ENCODE data around the gene WDSUB1.

WDSUB1 gene

DNA sequence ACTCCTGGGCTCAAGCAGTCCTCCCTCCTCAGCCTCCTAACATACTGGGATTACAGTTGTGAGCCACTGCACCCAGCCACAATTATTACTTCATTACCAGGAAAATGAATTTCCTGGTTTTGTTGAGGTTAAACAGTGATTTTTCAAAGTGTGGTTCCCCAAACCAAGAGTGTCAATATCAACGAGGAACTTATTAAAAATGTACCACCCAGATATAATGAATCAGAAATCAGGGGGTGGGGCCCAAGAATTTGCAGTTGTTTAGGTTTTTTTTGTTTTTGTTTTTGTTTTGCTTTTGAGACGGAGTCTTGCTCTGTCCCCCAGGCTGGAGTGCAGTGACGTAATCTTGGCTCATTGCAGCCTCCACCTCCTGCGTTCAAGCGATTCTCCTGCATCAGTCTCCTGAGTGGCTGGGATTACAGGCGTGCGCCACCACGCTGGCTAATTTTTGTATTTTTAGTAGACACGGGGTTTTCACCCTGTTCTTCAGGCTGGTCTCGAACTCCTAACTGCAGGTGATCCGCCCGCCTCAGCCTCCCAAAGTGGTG lies 94.1 kb downstream of the WDSUB1 start:
- no peak for DNase-seq

GRCh38 chr2:159188449-159188848 lies 98.1 kb downstream of the WDSUB1 start:
- no peak for DNase-seq

- DNase-seq, result no peak
Measured at GRCh38 chr2:159187106-159187505, 99.4 kb downstream of the WDSUB1 start.

DNA sequence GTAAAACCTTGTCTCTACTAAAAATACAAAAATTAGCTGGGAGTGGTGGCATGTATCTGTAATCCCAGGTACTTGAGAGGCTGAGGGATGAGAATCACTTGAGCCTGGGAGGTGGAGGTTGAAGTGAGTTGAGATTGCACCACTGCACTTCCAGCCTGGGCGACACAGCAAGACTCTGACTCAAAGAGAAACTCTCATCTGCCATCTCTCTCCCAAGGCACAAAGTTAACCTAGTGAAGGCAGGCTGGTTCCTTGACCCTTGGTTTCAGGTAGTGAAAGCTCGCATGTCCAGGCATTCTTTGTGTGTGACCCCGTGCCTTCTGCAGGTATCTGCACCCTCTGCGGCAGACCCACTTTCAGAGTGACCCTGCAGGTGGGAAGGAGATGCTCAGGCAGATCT lies 100.0 kb downstream of the WDSUB1 start:
- no peak for DNase-seq

Data from NCI-H2081 (cell line).